Neural cell (in vitro differentiated cells): ENCODE data around the gene DYNLT2.

Experiments used
- POLR2AphosphoS5 ChIP-seq: IDR thresholded peaks from 2 replicates; pipeline ENCODE4 v1.6.1; 2012
- RAD21 ChIP-seq: fragments of 450-650 bp; conservative IDR thresholded peaks from 2 replicates; pipeline ENCODE4 v1.6.1; 2014; ENCODE audit warnings: antibody characterized with exemption, mild to moderate bottlenecking, moderate library complexity
- TF ChIP-seq, protein P1 (sequence below): fragments of 450-650 bp; IDR thresholded peaks from 2 replicates; pipeline ENCODE4 v1.5.1; 2014; ENCODE audit warnings: antibody characterized with exemption, mild to moderate bottlenecking, moderate library complexity; ENCODE audit not compliant: poor library complexity, severe bottlenecking

GRCh38 chr6:169707772-169708171 is 43.6 kb downstream of the DYNLT2 start:
- TF ChIP-seq, protein P1, sequence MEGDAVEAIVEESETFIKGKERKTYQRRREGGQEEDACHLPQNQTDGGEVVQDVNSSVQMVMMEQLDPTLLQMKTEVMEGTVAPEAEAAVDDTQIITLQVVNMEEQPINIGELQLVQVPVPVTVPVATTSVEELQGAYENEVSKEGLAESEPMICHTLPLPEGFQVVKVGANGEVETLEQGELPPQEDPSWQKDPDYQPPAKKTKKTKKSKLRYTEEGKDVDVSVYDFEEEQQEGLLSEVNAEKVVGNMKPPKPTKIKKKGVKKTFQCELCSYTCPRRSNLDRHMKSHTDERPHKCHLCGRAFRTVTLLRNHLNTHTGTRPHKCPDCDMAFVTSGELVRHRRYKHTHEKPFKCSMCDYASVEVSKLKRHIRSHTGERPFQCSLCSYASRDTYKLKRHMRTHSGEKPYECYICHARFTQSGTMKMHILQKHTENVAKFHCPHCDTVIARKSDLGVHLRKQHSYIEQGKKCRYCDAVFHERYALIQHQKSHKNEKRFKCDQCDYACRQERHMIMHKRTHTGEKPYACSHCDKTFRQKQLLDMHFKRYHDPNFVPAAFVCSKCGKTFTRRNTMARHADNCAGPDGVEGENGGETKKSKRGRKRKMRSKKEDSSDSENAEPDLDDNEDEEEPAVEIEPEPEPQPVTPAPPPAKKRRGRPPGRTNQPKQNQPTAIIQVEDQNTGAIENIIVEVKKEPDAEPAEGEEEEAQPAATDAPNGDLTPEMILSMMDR = no peak
- TF ChIP-seq RAD21 (no peak), POLR2AphosphoS5 (no peak)
